T-helper 22 cell (primary cell): ENCODE results near the gene URAD.

Experiments used
- DNase-seq: peaks from one replicate; pipeline ENCODE4 v3.0.0-alpha.2; 2020; ENCODE audit warnings: low read depth

Gene URAD

DNA sequence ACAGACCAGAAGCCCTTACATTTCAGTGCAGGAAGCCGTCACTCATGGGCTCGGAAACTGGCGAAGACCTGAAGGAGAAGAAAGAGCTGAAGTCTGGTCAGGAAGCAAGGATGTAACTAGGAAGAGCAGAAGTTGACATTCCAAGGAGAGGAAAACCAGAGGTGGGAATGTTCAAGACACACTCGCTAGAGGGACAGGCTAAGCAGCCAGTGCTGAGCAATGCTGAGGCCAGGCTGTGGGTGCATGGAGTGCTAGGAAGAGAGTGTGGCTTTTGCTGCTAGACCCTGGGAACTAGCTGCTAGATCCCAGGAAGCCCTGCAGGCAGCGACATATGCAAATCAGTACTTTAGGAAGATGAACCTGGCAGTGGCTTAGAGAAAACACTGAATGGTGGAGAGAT lies 12.1 kb upstream of the URAD start:
- no peak for DNase-seq

DNA sequence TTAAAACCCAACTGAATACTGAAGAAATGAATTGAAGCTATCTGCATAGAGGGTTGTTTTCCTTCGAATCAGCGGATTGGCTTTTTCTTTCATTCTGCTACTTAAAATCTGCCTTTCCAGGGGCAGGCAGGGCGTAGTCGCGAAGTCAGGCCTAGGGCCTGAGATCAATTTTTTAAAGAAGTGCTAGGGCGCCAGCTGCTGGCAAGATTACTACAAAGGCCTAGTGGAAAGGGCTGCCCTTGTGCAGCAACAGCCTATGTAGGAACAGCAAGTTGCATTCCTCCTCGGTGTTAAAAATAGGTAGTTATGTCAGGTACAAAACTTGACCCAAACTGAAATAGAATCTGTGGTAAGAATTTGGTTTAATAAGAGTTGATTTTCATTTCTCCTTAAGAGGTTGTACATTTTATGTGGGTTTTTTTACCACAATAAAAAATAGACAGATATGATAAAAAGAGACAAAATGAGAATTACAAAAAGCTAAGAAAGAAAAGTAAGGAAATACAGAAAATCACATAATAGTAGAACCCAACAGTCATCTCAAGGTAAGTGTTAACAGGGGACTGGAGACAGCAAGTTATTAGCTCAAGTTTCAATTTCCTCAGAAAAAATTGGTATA lies 9.5 kb upstream of the URAD start:
- DNase-seq: no peak

DNA sequence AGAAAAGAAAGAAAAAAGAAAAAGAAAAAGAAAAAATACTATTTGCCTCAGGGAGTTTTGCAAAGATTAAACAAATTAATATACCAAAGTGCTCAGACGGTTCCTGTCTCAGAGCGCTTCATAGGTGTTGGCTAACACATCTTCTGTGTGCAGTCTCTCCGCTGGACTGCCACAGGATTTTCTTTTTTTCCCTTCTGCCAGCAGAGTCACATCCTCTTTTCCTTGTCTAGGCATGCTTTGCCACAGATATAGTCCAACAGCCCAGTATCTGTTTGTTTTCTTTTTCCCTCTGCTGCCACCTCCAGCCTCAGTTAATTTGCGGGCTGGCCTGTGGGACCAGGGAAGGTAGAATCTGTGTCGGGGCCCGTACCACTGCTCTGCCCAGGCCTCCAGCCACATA lies 3.4 kb upstream of the URAD start:
- no peak for DNase-seq

DNA sequence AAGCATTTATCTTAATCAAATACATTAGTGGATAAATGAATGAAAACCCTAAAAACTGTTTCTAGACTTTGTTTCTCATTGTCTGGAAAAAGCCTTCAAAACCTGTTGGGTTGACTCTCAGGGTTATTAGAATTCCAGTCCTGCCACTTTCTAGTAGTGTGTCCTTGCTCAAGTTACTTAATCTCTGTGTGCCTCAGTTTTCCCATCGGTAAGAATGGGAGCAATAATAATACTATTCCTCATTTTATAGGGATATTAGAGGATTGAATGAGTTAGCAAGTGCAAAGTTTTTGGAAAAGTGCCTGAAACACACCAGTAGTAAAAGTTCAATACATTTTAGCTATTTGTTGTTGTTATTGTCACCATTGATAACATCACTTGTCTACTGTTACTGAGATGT lies 2.9 kb downstream of the URAD start:
- DNase-seq: no peak

DNA sequence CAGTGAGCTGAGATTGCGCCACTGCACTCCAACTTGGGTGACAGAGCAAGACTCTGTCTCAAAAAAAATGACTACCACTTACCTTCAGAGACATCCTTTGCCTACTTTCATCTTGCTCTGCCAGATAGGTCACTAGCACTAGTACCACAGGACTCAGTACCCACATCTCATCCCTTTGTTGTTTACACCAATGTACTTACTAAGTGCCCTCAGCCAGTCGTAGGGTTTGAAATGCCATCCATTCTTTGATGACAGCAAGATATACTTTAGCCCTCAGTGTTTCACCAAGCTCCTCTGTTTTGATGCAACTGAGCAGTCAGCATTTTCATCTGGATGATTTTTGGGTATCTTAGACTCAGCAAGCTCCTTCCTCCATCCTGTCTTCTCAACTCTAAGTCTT lies 6.1 kb downstream of the URAD start:
- no peak for DNase-seq

DNA sequence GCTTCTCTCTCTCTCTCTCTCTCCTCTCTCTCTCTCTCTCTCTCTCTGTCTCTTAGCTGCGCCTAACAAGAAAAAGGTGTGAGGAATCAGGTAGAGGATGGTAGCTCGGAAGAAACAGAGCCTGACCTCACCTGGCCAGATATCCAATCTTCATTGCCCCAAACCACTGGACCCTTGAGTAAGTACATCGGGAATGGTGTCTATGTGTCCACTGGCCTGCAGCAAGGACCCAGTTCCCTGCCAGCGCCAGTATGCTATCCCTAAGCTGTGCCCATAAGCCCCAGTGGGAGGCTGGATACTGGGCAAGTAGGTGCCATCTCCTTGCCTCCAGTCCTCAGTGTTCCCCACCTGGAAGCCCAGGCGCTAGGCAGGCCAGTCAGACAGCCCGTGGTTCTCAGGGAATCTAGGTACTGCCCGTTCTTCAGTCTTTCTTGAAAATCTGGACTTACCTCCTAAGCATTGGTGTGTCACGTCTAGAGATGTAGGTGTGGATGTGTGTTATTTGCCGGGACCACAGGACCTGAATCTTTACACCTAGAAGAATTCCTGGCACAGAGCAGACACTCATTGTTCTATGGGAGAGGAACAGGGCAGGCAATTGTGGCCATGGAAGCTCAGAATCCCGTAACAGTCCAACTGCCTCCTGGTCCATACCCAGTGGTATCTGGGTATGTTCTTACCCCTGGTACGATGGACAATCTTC lies 7.3 kb downstream of the URAD start:
- DNase-seq: no peak

DNA sequence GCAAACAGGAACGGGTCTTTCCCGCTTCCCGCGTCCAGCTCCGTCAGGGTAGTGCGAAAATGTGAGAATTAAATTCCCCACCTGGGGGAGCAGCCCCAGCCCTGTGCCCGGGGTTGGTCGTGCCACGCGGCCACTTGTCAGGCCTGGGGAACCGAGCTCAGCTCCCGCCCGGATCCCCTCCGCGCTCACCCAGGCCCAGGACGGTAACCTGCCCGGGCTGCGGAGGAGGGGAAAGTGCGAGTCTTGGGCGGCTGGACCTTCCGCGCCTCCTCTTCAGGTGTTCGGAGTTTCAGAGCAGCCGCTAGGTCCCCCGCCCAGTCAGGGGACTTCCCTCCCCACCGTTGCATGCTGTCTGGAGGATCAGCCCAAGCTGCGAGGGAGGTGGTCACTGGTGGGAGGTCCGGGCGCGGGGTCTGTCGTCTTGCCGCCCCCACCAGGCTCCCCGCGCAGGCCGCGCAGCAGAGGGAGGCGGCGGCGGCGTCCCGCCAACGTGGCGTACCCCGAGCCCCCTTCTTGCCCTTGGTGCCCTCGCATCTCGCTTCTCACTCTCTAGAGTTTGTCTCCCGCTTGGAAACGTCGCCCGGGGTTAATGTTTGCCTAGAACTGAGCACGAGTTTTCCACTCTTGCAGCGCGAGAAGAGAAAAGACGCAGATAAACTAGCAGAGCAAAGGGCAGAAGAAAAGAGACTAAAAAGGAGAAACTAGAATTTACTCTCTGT lies 8.1 kb downstream of the URAD start:
- no peak for DNase-seq

DNA sequence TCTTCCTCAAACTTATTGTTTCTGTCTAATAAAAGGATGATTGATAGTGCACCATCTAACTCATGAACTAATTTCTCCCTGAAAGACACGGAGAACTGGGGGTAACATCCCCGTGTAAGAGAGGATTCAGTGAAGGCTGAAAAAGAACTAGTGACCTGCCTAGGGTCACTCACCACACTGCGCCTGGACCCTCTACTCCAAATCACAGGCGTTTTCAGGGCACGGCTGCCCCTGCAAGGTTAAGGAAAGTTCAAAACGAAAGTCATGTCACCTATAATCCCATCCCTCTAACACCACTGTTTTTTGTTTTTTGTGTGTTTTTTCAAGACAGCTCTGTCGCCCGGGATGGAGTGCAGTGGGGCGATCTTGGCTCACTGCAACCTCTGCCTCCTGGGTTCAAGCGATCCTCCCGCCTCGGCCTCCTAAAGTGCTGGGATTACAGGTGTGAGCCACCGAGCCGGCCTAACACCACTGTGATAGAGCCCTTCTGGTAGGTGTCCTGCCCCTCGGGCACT lies 8.7 kb downstream of the URAD start:
- DNase-seq: no peak

DNA sequence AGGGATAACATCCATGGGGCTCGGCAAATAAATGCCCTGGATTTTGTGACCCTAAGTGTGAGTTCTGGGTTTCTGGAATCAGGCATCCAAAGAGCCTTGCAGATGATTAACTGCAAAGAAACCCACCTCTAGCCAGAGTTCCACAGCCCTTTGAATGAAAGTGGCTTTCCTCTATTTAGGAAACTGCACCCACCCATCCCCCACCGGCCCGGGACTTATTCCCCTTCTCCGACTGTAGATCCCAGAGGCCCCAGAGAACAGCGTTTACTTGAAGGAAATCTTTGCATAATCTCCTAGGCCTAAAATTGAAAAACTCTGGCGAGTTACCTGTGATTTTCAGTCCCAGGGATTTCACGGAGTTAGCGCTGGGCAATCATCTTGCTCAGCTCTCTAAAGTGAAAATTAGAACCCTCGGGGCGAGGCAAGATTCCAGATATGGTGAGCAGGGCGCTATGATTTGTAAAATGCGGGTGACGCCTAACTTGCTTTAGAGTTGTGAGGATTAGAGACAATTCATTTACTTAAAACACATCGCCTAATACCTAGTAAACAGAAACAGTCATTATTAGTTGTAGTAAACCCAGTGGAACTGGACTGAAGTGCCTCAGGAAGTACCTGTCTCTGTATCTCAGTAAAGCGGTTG lies 9.4 kb downstream of the URAD start:
- no peak for DNase-seq

DNA sequence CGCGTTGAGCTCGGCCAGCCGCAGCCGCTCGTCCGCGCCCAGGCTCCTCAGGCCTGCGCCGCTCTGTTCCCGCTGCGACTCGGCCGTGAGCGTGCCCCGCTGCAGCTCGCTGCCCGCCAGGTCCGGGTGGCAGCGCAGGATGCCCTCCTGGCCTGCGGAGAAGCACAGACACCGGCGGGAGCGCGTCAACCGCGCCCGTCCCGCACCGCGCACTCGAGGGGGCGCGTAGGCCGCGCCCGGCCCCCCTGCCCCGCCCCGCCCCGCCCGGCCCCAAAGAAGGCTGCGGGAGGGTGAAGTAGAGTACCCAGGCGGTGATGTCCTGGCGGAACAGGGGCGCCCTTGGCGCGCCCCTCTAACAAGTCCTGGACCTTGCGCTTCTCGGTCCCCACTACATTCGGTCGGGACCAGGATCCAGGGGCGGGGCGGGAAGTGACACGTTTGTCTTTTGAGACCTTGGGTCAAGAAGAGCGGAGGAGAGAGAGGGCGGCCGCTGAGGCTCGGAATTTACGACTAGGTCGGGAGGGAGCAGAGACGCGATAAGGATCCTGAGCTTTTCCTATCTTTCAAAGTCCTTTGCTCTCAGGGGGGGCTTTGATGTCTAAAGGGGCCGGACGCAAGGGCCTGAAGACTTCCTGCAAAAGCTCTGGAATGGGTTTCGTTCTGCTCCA lies 10.1 kb downstream of the URAD start:
- DNase-seq: no peak

DNA sequence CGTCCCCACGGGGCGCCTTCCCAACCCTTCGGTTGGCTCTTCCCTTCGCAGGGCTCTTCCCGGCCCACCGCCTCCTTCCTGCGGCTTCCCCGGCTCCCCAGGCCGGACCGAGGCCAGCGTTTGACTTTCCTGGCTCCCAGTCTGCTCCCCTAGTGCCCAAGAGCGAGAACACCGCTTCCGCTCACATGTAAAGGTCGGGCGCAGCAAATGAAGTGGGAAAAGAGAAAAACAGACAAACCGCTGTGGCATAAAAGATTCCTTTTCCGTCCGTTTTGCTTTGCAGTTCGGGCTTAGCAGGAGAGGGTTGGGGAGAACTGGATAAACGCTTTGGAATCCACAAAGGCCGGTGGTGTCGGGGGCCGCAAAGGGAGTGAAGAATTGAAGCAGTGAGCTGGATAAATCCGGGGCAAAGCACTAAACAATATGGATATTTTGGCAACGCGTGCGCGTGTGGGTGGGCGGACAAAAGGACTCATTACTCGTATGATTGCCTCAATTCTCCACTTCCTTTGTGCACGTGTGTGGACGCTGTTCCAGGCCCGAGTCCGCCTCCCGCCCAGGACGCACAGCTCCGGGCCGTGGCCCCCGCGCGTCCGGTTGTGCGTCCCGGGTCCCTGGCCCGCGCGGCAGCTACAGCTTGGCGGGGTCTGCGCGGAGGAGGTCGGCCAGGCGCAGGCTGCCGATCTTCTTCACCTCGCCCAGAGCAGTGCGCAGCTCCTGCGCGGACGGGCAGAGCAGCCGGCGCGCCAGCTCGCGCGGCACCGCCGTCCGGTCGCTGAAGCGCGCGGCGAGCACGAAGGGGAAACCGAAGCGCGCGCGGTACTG lies 10.8 kb downstream of the URAD start:
- DNase-seq: no peak

DNA sequence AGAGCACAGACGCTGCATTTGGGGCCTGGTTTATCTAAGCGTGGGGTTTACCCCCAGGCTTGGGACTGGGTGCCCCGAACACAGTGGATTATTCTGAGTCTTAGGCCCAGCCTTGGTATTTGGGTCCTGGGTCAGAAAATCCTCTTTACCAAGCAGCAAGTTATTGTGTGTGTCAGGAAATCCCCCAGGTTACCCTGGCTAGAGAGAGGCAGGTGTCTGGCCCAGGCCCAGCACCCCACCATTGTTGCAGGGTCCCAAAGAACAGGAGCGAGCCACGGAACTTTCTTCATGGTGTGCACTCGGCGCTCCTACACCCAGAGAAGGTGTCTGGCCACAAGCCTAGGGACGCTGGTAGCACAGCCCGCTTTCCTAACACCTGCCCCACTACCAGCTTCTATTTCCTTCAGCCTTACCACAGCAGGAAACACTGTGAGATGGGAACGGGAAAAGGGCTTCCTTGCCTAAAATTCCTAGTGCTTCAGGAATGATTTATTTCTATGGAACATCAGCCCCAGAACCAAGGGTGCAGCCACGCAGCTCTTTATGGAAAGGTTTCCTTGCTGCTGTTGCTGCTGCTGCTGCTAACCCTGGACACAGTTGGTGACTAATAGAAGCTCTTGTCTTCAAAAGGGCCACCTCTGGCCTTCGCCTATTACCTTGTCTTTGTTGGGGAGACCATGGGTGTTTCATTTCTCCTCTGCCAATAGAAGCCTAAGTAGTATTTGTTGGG lies 12.0 kb downstream of the URAD start:
- DNase-seq: no peak

DNA sequence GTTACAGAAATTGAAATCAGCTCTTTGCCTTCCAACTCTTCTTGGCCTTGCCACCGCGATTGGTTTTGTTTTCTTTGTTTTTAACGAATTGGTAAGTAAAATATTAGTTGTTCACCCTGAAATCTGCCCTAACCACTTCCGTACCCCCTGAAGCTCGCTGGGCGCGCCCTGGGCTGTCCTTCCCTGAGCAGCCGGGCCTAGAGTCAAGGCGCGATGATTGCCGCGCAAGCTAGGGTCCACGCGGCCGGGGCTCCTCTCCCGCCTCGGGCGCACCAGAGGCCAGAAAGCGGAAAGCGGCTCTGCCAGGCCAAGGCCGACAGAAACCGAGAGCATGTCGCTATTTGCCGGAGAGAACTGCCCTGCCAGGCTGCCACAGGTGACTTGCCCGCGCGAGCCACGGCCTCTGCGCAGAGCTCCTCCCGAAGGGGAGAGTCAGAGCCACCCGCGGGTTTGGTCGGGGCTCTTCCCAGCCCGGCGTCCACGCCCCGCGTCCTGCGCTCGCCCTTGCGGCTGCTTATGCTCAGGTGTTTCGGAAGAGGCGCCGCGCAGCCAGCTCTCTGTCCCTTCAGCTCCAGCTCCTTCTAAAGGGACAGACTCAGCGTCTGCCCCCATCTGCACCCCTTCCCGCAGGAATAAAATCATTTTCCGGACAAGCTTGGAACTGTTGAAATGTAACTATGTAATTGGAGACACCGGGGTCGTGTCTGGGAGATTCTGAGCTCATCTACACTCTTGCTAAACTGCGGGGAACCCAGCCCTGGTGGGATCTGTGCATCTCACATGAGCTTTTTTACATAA lies 12.7 kb downstream of the URAD start:
- DNase-seq: no peak

DNA sequence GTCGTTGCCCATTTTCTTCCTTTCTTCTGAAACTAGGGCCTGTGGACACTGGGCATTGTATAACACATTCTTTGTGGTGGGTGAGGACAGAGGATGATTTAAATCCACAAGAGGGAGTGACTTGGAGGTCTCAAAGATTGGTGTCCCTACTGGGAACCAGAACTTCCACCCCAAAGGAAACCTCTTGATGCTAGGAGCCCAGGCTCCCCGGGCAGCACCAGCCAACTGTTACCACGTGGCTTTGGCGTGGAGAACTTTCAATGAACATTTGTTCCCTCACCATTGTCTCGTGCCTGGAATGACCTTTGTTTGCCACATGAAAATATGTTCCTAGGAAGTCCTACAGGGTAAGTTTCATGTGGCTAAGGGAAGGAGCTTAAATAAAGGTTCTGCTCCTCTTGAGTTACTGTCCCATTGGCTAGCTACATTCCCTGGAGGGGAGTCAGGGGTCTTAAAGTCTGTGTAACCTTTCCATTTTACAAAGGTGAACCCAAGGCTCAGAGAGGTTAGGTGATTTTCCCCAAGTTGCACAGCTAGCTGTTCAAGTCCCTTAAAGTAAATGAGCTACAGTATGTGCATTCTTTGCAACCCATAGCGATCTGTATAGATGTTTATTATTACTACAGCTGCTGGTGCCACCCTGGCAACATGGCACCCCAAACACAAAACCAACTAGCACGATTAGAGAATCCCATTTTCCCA lies 14.4 kb downstream of the URAD start:
- DNase-seq: no peak

DNA sequence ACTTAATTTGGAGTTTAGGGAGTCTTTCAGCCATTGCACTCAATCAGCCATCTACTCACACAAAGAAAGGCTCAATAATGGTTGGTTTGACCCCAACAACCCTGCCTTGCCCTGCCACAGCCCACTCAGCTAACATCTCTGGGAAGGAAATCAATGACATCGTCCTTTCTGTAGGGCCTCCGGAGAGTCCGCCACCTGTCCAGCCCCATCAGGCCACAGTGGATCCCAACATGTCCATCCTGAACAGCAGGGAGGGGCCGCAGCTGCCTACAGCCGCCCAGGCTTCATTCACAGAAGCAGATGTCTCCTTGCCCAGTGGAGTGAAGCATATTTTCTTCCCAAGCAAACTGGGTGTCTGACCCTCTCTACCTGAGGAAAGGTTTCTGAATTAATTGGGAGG lies 15.2 kb downstream of the URAD start:
- DNase-seq: no peak

DNA sequence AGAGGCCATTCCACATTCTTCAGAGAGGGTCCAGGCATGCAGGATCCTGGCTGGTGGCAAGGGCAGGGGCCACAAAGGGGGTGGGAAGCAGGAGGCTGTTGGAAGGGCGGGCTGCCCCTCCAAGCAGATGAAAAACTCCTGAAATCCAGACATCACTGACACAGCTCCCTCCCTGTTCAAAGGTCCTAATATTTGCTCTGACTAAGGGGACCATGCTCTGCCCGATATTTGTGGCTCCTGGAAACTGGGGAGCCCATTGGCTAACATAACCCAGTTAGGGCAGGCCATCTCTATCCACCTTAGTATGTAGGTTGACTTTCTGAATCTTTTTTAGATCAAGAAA lies 16.0 kb downstream of the URAD start:
- no peak for DNase-seq

DNA sequence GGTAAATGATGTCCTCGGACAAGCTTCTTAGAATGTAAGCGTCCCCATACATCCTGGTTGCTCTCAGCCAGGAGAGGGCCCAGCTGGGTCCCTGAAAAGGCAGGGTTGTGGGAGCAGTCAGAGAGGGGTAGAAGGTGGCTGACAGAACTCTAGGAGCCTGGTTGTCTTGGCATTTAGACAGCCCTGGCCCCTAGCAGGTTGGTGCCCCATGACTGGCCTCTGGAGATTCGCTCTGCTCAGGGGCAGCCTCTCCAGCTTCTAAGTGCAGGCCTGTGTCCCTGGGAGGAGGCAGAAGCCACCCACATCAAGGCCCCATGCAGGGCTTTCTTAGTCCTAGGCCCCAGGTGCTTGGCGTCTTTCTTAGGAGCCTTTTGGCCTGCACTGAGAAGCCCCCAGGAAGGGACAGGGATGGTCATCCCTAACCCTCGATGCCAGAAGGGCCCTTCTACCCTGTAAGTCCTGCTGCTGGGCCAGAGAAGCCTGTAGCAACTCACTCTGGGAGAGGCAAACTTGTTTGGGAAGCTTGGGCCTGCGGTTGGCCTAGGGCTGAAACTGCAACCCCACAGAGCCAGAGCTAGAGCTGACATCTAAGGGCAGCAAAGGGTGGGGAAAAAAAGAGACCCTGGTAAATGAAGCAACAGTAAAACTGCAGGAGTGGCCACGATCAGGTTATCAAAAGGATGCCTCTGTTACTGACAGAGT lies 16.6 kb downstream of the URAD start:
- no peak for DNase-seq

DNA sequence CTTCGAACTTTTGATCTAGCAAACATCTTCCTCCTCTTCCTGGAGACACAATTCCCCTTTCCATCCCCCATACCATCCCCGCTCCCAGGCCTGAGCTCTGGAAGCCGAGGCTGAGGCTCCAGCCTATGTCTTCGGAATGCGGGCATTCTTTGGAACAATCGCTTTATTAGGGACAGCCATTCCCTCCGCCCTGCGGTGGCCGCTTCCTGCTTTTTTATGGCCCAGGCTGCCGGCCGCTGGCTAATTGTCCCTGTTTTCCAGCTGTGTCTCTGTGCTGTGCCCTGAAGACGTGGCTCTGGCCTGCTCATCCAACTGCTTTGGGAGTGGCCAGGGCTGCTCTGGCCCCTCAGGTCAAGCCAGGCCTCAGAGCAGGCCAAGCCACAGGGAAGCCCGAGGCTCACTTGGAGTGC lies 17.3 kb downstream of the URAD start:
- no peak for DNase-seq
